ENCODE measurements around the gene ACTA2. TPM values are rescaled to one million over a fixed set of nuclear protein-coding genes. Genes with fewer than 3 reads are reported as not detected.
"Not testable (repeated sequence)": the region's sequence is repeated elsewhere in the genome, so short reads cannot be mapped to it uniquely, and the experiment has no call there.

ACTA2 gene
- total RNA-seq, 2 experiments from 2014 or later = 8.5 to 10.2 TPM

- Mint-ChIP-seq H3K4me1 (peaks cover 18% of the 10 kb centered on the region), H3K27me3 (no peaks in the 10 kb centered on the region), H3K36me3 (ENCODE audit: low read depth) (peaks cover 4% of the 10 kb centered on the region), H3K27ac (peak overlapping the region; percentile 12), H3K9me3 (ENCODE audit: low read depth) (no peaks in the 10 kb centered on the region), H3K4me3 (no peak overlapping the region)
- no peak for DNase-seq
- CTCF ChIA-PET = interaction anchor here (0.7 to 10.0 kb wide), 13 partner anchors 9 to 302 kb away, joined by 3 to 76 read pairs (median 10); partner anchors contain the start of genes CH25H and FAS
- POLR2A ChIA-PET = interaction anchor here (0.6 to 0.7 kb wide), 3 partner anchors 86 to 350 kb away, joined by 3 to 4 read pairs (median 3); no protein-coding TSS in a partner anchor
- no peak for ATAC-seq
- intact Hi-C loops (cut with DNase I, micrococcal nuclease) = loop anchor here in 1 of 2 experiments (10.0 kb wide), 1 partner anchor 372 kb away; no protein-coding TSS in a partner anchor
Measured at GRCh38 chr10:88936656-88937055, 15.9 kb downstream of the ACTA2 start.

DNA sequence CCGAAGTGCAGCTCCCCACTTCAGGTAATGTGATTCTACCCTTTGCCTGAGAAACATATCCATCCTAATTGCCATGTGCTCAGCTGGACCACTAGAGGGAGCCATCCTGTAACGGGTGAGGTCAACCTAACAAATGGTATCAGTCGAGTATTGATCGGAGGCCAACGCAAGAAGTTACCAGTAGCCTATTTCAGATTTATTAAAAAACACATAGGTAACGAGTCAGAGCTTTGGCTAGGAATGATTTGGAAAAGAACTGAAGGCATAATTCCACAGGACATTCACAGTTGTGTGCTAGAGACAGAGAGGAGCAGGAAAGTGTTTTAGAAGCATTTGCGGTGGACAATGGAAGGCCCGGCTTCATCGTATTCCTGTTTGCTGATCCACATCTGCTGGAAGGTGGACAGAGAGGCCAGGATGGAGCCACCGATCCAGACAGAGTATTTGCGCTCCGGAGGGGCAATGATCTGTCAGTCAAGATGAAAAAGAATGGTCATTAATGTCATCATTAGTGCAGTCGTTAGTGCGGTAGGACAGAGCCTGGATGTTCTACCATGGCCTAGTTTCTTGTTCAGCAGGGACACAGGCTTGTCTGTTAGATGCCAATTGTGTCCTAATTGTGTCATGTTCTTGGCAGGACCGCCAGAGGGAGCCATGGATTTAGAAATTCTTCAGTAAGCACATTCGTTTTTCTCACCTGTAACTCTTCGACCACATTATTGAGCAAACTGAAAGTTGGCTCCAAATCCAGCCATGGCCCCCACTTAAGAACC, 17.5 kb downstream of the ACTA2 start:
- intact Hi-C loops (cut with DNase I, micrococcal nuclease) = loop anchor here (1.0 to 10.0 kb wide), 11 partner anchors 26 to 370 kb away; partner anchors contain the start of gene STAMBPL1 (in 1 of the 2)
- Mint-ChIP-seq H3K4me1 (peaks cover 18% of the 10 kb centered on the region), H3K9me3 (ENCODE audit: low read depth) (no peaks in the 10 kb centered on the region), H3K4me3 (no peak overlapping the region), H3K27ac (peak overlapping the region; percentile 75), H3K36me3 (ENCODE audit: low read depth) (peaks cover 4% of the 10 kb centered on the region), H3K27me3 (no peaks in the 10 kb centered on the region)
- ChIA-PET POLR2A (interaction anchor here (0.6 kb wide), 1 partner anchor 10 kb away, joined by 3 read pairs; no protein-coding TSS in a partner anchor), CTCF (interaction anchor here (0.6 to 10.0 kb wide), 56 partner anchors 10 to 975 kb away, joined by 3 to 217 read pairs (median 5); partner anchors contain the start of genes CH25H, FAS, IFIT1 and STAMBPL1)
- ATAC-seq (peak; percentile 70), DNase-seq (peak; percentile 86)

GRCh38 chr10:88933564-88933963, 19.0 kb downstream of the ACTA2 start:
- CTCF ChIA-PET = interaction anchor here (0.7 to 10.0 kb wide), 59 partner anchors 9 to 1844 kb away, joined by 3 to 217 read pairs (median 7); partner anchors contain the start of genes CH25H, FAS and STAMBPL1
- H3K27ac Mint-ChIP-seq = no peak overlapping the region

DNA sequence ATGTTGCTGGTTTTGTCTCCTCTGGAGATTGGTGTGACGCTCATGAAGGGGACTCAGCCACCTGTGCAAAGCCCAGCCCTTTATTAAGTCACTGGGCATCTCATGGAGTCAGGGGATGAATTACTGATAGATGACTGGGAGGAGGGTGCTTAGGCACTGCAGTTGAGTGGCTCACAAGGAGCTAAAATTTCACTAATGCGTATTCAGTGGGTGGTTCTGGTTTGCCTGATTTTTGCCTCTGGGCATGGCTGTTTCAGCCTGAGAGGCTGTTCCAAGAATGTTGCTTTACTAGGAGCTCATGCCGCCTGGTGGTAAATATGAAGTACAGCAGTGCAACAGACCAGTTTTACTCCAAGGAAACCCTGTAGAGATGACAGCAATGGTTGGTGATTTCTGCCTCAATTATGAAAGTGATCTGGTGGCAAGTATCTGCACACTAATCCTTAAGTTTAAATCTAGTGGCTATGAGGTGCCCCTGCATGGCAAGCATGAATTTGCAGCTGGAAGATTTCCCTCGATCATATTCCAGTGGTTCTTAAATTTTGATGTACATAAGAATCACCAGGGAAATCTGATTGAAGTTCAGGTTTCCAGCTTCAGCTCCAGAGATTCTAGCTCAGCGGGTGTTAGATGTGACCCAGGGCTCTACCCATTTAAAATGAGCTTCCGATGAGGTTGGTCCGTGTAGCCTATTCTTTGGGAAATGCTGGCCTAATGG, 19.9 kb downstream of the ACTA2 start:
- Mint-ChIP-seq H3K27me3 (no peaks in the 10 kb centered on the region), H3K4me3 (no peak overlapping the region), H3K27ac (peak overlapping the region; percentile 20), H3K4me1 (peaks cover 18% of the 10 kb centered on the region), H3K9me3 (ENCODE audit: low read depth) (no peaks in the 10 kb centered on the region), H3K36me3 (ENCODE audit: low read depth) (peaks cover 7% of the 10 kb centered on the region)
- intact Hi-C loops (cut with DNase I, micrococcal nuclease) = loop anchor here (1.0 to 10.0 kb wide), 6 partner anchors 97 to 368 kb away; no protein-coding TSS in a partner anchor
- DNase-seq (peak; percentile 59), ATAC-seq (peak; percentile 84)
- POLR2A ChIA-PET = no interaction called here
- CTCF ChIA-PET = interaction anchor here (0.5 to 10.0 kb wide), 66 partner anchors 9 to 436 kb away, joined by 3 to 217 read pairs (median 6); partner anchors contain the start of genes CH25H, FAS, LIPA and STAMBPL1

More at GRCh38 chr10:88933564-88933963, 19.0 kb downstream of the ACTA2 start:
- Mint-ChIP-seq H3K4me3 (no peak overlapping the region), H3K4me1 (peaks cover 18% of the 10 kb centered on the region), H3K9me3 (ENCODE audit: low read depth) (no peaks in the 10 kb centered on the region), H3K36me3 (ENCODE audit: low read depth) (peaks cover 4% of the 10 kb centered on the region), H3K27me3 (no peaks in the 10 kb centered on the region)
- DNase-seq = no peak
- ATAC-seq = no peak
- intact Hi-C loops (cut with DNase I, micrococcal nuclease) = loop anchor here in 1 of 2 experiments (5.0 to 10.0 kb wide), 2 partner anchors 246 to 369 kb away; no protein-coding TSS in a partner anchor
- POLR2A ChIA-PET = no interaction called here

DNA sequence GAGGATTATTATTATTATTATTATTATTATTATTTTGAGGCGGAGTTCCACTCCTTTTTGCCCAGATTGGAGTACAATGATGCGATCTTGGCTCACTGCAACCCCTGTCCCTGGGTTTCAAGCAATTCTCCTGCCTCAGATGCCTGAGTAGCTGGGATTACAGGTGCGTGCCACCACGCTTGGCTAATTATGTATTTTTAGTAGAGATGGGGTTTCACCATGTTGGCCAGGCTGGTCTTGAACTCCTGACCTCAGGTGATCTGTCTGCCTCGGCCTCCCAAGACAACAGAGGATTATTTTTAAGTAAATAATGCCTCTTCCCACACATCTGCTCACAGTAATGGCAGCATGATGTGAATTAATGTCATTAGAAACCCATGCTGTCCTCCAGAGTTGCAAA, 20.5 kb downstream of the ACTA2 start:
- peaks cover 18% of the 10 kb centered on the region for H3K4me1 Mint-ChIP-seq
- ATAC-seq; H3K27ac Mint-ChIP-seq; H3K4me3 Mint-ChIP-seq; DNase-seq; H3K36me3 Mint-ChIP-seq (ENCODE audit: low read depth); H3K9me3 Mint-ChIP-seq (ENCODE audit: low read depth); H3K27me3 Mint-ChIP-seq; POLR2A ChIA-PET: not testable (repeated sequence)
- intact Hi-C loops (cut with DNase I, micrococcal nuclease) = loop anchor here (1.0 to 10.0 kb wide), 6 partner anchors 97 to 367 kb away; no protein-coding TSS in a partner anchor
- CTCF ChIA-PET = interaction anchor here (0.5 to 10.0 kb wide), 50 partner anchors 8 to 1174 kb away, joined by 3 to 217 read pairs (median 8); partner anchors contain the start of genes CH25H, FAS, LIPA and STAMBPL1

- POLR2A ChIA-PET = no interaction called here
- H3K36me3 Mint-ChIP-seq (ENCODE audit: low read depth) = peaks cover 7% of the 10 kb centered on the region
- intact Hi-C loops (cut with DNase I, micrococcal nuclease) = loop anchor here in 1 of 2 experiments (5.0 to 10.0 kb wide), 2 partner anchors 244 to 367 kb away; no protein-coding TSS in a partner anchor
Measured at GRCh38 chr10:88931548-88931947, 21.0 kb downstream of the ACTA2 start.

GRCh38 chr10:88928254-88928653, 24.3 kb downstream of the ACTA2 start:
- DNase-seq (no peak), ATAC-seq (no peak)
- peaks cover 8% of the 10 kb centered on the region for H3K4me1 Mint-ChIP-seq
- no peaks in the 10 kb centered on the region for H3K27me3 Mint-ChIP-seq
- no peak overlapping the region for H3K27ac Mint-ChIP-seq
- ChIA-PET POLR2A (no interaction called here), CTCF (interaction anchor here (1.0 to 4.2 kb wide), 4 partner anchors 8 to 290 kb away, joined by 3 to 26 read pairs (median 3); no protein-coding TSS in a partner anchor)
- no peak overlapping the region for H3K4me3 Mint-ChIP-seq
- no peaks in the 10 kb centered on the region for H3K9me3 Mint-ChIP-seq (ENCODE audit: low read depth)
- H3K36me3 Mint-ChIP-seq (ENCODE audit: low read depth) = peaks cover 19% of the 10 kb centered on the region
- intact Hi-C loops (cut with DNase I, micrococcal nuclease) = no loop called here

More at GRCh38 chr10:88931548-88931947, 21.0 kb downstream of the ACTA2 start:
- ATAC-seq = no peak
- Mint-ChIP-seq H3K4me3 (no peak overlapping the region), H3K4me1 (peaks cover 16% of the 10 kb centered on the region), H3K27ac (no peak overlapping the region), H3K27me3 (no peaks in the 10 kb centered on the region), H3K9me3 (ENCODE audit: low read depth) (no peaks in the 10 kb centered on the region)
- no peak for DNase-seq
- CTCF ChIA-PET = interaction anchor here (0.6 to 10.0 kb wide), 20 partner anchors 9 to 1173 kb away, joined by 3 to 217 read pairs (median 6); partner anchors contain the start of gene CH25H

DNA sequence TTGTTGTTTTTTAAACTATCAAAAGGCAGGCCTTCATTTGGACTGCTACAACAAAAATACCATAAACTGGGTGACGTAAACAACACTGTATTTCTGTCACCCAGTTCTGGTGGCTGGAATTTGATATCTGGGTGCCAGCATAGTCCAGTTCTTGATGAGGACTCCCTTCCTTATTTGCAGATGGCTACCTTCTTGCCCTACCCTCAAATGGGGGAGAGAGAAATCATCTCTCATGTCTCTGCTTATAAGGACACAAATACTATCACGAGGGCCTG, 25.2 kb downstream of the ACTA2 start:
- H3K36me3 Mint-ChIP-seq (ENCODE audit: low read depth) = peaks cover 24% of the 10 kb centered on the region
- H3K27me3 Mint-ChIP-seq = no peaks in the 10 kb centered on the region
- H3K27ac Mint-ChIP-seq = no peak overlapping the region
- H3K9me3 Mint-ChIP-seq (ENCODE audit: low read depth) = no peaks in the 10 kb centered on the region
- H3K4me3 Mint-ChIP-seq = no peak overlapping the region
- DNase-seq (no peak), ATAC-seq (no peak)
- peaks cover 5% of the 10 kb centered on the region for H3K4me1 Mint-ChIP-seq
- POLR2A ChIA-PET = no interaction called here
- CTCF ChIA-PET = interaction anchor here (1.0 to 4.2 kb wide), 3 partner anchors 91 to 287 kb away, joined by 3 to 26 read pairs (median 3); no protein-coding TSS in a partner anchor
- intact Hi-C loops (cut with DNase I, micrococcal nuclease) = no loop called here

GRCh38 chr10:88926566-88927415, 25.8 kb downstream of the ACTA2 start:
- Mint-ChIP-seq H3K9me3 (ENCODE audit: low read depth) (no peaks in the 10 kb centered on the region), H3K4me1 (peaks cover 3% of the 10 kb centered on the region), H3K27me3 (no peaks in the 10 kb centered on the region), H3K27ac (no peak overlapping the region), H3K4me3 (no peak overlapping the region), H3K36me3 (ENCODE audit: low read depth) (peaks cover 24% of the 10 kb centered on the region)
- POLR2A ChIA-PET = no interaction called here
- CTCF ChIA-PET = interaction anchor here (0.7 to 4.2 kb wide), 5 partner anchors 26 to 287 kb away, joined by 3 to 26 read pairs (median 3); no protein-coding TSS in a partner anchor
- ATAC-seq (no peak), DNase-seq (no peak)
- intact Hi-C loops (cut with DNase I, micrococcal nuclease) = no loop called here

DNA sequence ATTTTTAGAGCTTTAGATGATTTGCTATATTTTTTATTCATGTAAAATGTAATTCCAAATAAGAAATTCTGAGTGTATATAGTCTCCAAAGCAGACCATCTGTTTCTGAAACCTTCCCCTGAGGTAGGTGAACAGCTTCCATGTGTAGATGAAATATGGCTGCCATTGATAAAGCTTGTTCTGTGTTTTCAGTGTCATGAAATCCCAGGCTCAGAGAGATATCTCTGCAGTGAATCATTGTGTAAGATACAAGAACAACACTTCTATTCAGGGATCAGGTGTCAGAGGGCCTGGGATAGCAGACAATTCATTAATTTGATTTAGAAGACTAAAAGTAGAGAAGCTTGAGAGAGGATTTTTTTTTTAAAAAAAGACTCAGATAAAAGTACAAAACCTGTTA, 29.1 kb downstream of the ACTA2 start:
- H3K4me3 Mint-ChIP-seq = no peak overlapping the region
- H3K4me1 Mint-ChIP-seq = peaks cover 3% of the 10 kb centered on the region
- no peak for DNase-seq
- no peak overlapping the region for H3K27ac Mint-ChIP-seq
- intact Hi-C loops (cut with DNase I, micrococcal nuclease) = no loop called here
- H3K36me3 Mint-ChIP-seq (ENCODE audit: low read depth) = peaks cover 30% of the 10 kb centered on the region
- no peak for ATAC-seq
- no peaks in the 10 kb centered on the region for H3K9me3 Mint-ChIP-seq (ENCODE audit: low read depth)
- no peaks in the 10 kb centered on the region for H3K27me3 Mint-ChIP-seq
- POLR2A ChIA-PET = no interaction called here
- CTCF ChIA-PET = interaction anchor here (1.1 to 3.1 kb wide), 6 partner anchors 10 to 292 kb away, joined by 3 to 22 read pairs (median 4); no protein-coding TSS in a partner anchor

Data from activated CD4-positive, alpha-beta T cell treated with anti-CD3 and anti-CD28 coated beads for 36 hours (primary cell).